HG03439 (cell line): ENCODE results near the gene ZSWIM6.

Source experiments
- ATAC-seq: cut with Tn5 transposase; IDR thresholded peaks from one replicate; pipeline ENCODE4 v1.9.1; 2021; ENCODE audit warnings: mild to moderate bottlenecking, moderate library complexity; ENCODE audit not compliant: unreplicated experiment

ZSWIM6 gene

GRCh38 chr5:61330845-61331406 is 1.1 kb upstream of the ZSWIM6 start:
- ATAC-seq = peak; percentile 31

GRCh38 chr5:61332358-61332749 is 296 bp downstream of the ZSWIM6 start:
- no peak for ATAC-seq

DNA sequence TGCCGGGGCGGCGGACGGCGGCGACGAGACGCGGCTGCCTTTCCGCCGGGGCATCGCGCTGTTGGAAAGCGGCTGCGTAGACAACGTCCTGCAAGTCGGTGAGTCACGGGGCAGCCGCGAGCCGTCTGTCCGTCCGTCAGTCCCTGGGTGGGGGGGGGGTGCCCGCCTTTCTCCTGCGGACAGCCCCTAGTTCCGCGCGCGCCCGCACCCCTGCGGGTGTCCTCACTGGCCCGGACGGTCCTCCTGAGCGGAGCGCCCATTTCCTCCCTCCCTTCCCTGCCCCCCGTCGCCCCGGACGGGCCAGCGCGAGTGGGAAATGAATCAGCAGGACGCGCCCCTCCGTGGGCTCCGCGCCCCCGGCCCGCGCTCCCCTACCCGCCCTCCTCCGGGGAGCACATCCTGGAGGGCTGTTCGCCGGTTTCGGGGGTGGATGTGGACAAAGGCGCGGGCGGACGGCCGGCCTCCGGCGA is 828 bp downstream of the ZSWIM6 start:
- ATAC-seq = no peak

- no peak for ATAC-seq
Observed at GRCh38 chr5:61333321-61333953, 1.4 kb downstream of the ZSWIM6 start.

- ATAC-seq = no peak
Observed at GRCh38 chr5:61333954-61334867, 2.2 kb downstream of the ZSWIM6 start.

DNA sequence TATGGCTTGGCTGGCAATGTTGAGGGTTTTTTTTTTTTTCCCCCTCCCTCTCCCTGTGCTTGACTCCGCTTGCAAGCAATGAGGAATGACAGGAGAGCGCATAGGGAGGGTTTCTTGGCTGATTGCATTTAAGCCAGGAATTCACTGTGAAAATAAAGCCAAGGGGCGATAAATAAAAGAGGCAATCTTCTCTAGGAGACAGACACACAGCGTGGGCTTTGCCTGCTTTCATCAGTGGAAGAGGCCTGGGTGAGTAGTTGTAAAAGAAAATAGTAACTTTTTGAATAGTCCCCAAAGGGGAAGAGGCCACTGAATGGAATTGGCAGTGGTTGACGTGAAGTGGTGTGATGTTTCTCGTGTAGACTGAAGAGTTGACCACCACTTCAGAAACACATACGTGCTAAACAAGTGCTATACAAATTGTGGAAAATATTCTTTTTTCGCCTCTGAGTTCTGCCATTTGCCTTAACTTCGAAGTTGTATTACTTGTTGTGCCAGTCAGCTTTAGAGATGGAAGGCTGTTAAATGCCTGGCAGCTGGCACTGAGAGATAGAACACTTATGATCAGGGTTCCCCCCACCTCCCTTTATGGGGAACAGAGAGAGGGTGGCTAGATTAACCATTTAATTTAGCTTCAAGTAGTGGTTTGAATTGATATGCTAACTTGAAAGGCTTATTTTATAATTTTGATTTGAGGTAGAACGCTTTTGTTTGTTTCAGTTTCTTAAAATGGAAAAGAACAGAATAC is 3.0 kb downstream of the ZSWIM6 start:
- ATAC-seq = no peak

- ATAC-seq = no peak
Observed at GRCh38 chr5:61339764-61340163, 7.7 kb downstream of the ZSWIM6 start.

GRCh38 chr5:61340775-61341361 is 8.8 kb downstream of the ZSWIM6 start:
- no peak for ATAC-seq

DNA sequence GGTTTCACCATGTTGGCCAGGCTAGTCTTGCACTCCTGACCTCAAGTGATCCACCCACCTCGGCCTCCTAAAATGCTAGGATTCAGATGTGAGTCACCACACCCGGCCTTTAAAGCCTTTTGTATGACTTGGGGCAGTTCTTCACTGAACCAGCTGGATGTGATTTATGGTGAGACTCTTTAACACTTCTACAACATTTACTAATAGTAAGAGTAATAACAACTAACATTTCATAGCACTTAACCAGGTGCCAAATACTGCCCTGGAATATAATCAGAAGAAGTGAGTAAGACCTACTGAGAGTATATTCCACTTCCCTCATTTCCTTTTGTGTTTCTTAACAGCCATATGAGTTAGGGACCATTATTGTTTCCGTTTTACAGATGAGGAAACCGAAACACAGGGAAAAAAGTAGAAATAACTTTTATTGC is 10.0 kb downstream of the ZSWIM6 start:
- ATAC-seq = no peak

DNA sequence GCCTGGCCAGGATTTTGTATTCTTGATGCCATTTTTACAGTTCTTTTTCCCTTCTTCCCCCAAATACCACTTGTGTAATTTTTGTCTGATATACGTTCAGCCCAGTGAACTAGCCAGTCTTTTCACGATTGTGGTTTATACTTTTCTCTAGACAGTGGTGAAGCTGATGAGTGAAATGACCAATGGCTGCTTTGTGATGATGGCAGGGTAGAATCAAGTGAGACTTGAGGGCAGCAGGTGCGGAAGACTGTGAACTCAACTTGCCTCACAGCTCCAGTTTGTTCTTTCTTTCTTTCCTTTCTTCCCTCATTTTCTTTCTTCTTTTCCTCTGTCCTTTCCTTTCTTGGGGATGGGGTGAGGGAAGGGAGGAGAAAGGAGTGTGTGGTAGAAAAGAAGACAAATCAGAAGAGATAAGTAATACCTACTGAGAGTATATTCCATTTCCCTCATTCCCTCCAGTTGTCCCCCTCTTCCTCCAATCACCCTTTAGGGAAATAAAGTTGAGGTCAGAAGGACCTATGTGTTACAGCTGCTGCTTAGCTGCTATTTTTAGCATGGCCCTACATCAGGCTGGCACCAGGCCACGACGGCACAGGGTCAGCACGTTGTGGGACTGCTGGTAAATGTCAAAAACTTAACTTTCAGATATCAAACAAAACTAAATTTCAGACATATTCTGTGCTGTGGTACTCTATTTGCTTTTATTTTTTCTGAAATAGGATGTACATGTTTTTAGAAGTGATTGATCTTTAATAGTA is 12.3 kb downstream of the ZSWIM6 start:
- no peak for ATAC-seq

DNA sequence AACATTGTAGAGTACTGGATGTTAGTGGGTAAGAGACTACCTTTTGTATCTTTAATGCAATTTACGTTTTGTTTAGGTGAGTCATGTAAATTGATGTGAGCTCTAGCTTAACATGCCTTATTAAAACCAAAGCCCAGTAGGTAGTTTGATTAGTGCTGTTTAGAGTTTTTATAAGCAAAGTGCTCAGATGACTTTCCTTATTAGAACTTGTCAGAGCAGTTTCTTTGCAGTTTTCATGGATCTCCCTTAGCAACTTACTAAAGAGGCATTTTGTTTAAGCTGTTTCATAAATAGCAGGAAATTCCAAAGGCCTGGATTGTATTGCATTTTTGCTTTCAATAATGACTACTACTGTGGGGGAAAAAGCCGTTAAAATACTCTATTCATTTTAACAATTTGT is 14.5 kb downstream of the ZSWIM6 start:
- ATAC-seq = no peak

GRCh38 chr5:61347080-61347479 is 15.0 kb downstream of the ZSWIM6 start:
- no peak for ATAC-seq

- no peak for ATAC-seq
Observed at GRCh38 chr5:61348447-61348846, 16.4 kb downstream of the ZSWIM6 start.

- ATAC-seq = no peak
Observed at GRCh38 chr5:61349935-61350334, 17.9 kb downstream of the ZSWIM6 start.

DNA sequence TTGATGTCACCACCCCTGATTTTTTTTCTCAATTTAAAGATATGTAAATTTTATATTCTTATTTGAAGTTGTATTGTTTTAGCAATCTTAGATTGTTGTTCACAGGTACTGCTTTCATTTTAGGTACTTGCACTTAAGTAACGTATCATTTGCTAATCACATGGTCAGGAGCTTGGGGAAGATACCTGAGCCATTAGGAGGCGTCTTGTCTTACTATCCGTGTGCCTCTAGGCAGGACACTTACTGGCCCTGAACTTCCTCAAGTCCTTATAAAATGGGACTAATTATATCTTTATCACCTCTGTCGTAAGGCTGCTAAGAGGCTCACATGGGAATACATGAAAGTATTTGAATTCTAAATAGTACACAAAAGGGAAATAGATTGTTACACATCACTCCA is 18.5 kb downstream of the ZSWIM6 start:
- no peak for ATAC-seq

DNA sequence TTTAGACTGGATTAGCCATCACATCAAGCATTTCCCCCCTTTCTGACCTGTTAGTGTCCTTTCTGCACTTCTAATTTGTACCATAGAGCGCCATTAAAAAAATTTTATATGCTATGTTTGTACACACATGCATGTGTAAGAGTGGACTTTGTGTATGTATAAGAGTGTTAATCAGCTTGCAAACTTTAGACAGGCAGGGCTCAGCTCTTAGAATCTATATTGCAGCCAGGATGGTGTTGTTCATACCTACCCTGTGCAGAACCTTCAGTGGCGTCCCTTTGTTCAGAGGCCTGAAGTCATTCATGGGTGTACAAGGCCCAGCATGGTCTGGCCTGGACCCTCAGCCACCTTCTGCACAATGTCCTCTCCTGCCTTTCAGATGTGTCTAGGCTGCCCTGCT is 19.7 kb downstream of the ZSWIM6 start:
- ATAC-seq = no peak

GRCh38 chr5:61352180-61352579 is 20.1 kb downstream of the ZSWIM6 start:
- ATAC-seq = no peak

GRCh38 chr5:61352612-61353156 is 20.6 kb downstream of the ZSWIM6 start:
- no peak for ATAC-seq

DNA sequence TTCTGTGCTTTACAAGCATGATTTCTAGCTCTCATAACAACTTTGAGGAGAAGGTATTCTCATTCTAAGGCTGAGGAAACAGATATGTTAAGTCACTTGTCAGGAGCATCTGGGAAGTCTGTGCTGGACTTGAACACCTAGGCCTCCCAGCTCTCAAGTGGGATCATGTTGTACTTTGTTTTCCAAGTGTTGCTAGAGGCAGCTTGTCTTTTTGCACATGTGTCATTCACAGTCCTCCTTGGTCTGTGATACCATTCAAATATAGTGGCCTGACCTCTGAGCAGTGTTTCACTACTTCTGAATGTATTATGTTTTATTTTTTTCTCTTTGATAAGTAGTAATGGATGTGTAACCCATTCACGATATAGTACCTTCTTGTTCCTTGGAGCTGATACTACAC is 21.2 kb downstream of the ZSWIM6 start:
- ATAC-seq = no peak

- no peak for ATAC-seq
Observed at GRCh38 chr5:61354199-61354598, 22.1 kb downstream of the ZSWIM6 start.
